ENCODE data around the gene LTBP1. TPM values are rescaled to one million over a fixed set of nuclear protein-coding genes. Genes with fewer than 3 reads are reported as not detected.

The LTBP1 gene
- total and polyA plus RNA-seq, 10 of the 15 experiments (the other 5 are each of a cell fraction or from before 2014, with no cell fraction given), result 0.01 to 0.28 (median 0.12) TPM; not detected in 2

DNA sequence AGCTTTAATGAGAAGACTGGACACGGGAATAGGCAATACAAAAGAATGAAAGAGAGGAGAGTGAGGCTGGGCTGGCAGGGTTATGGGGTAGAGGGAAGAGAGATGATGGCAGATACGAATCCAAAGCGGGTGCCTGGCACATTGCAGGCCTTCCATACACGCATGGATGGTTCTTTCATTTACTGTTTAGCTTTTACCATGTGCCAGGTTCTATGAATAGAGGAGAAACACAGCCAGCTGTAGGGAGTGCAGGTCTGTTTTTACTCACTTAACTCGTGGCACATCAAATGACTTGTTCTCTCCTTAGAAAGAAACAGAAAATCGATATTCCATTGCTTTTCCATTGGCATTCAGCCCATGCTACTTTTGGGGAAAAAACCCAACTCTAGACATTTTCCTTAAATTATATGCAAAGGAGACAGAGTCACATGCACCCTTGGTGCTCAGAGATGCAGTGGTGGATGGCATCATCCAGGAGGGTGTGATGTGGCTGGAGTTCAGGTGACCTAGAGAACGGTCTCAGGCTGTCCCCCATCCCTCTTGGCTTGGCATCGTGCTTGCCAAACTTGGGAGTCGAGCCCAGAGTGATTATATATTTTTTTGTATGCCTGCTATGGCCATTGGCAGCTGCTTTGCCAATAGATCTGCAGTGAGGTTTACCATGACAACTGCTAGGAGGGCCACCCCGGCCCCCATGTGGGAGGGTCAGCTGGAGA is 6.2 kb downstream of the LTBP1 start (continued):
- no peak for TF ChIP-seq CREM (IDR thresholded peaks at IDR 0.05; ENCODE audit: low read depth)
- TF ChIP-seq NFIC (IDR thresholded peaks at IDR 0.05; ENCODE audit: low read depth, low read length), result no peak
- no peak for TF ChIP-seq RUNX3 (IDR thresholded peaks at IDR 0.05; ENCODE audit: low read length)

DNA sequence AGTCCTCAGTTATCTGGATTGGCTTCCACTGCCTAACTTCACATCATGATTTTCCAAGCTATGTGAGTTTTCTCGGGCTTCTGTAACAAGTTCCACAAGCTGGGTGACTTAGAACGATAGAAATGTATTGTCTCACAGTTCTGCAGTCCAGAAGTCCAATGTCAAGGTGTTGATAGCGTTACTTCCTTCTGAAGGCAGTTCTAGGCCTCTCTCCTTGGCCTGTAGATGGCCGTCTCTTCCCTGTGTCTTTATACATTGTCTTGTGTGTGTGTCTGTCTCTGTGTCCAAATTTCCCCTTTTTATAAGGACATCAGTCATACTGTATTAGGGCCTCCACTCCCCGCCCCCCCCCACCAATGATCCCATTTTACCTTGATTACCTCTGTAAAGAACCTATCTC is 7.5 kb downstream of the LTBP1 start:
- H3K4me2 ChIP-seq (ENCODE audit: control insufficient read depth, insufficient read depth), result no peak overlapping the region
- no peak overlapping the region for H2AFZ ChIP-seq (ENCODE audit: control insufficient read depth, low read depth, low read length)
- H4K20me1 ChIP-seq (ENCODE audit: control insufficient read depth, insufficient read depth), result no peaks in the 10 kb centered on the region
- H3K79me2 ChIP-seq (ENCODE audit: control insufficient read depth, insufficient read depth, low read length), result no peaks in the 10 kb centered on the region
- peaks cover 5% of the 10 kb centered on the region; the same call in 1 of the 2 replicates for H3K4me1 ChIP-seq (ENCODE audit: control insufficient read depth, insufficient read depth, low read length)
- DNase-seq (ENCODE audit: low read depth, low spot score) (no peak), FAIRE-seq (no peak), ATAC-seq (no peak)
- no peak overlapping the region for H3K27ac ChIP-seq (ENCODE audit: control insufficient read depth, insufficient read depth)
- CTCF ChIA-PET, result interaction anchor here (0.5 kb wide), 1 partner anchor 554 kb away, joined by 3 read pairs; no protein-coding TSS in a partner anchor
- POLR2A ChIA-PET, result no interaction called here
- no TSS peak for BruUV-seq (replicated peaks)
- intact Hi-C loops (cut with micrococcal nuclease; ENCODE audit: unreplicated experiment) (no loop called here), in situ Hi-C loops (cut with MboI) (no loop called here)
- SMC1A ChIA-PET (ENCODE audit: uncharacterized antibody, unreplicated experiment), result no interaction called here
- H3K36me3 ChIP-seq (ENCODE audit: control insufficient read depth in 2 of 2, insufficient read depth in 2 of 2, low read length in 1 of 2), result no peaks in the 10 kb centered on the region
- RAD21 ChIA-PET (ENCODE audit: unreplicated experiment), result no interaction called here
- no peaks in the 10 kb centered on the region; a peak in 1 of 4 replicates for H3K27me3 ChIP-seq (replicated peaks in 1 of 2; ENCODE audit: control insufficient read depth in 2 of 2, insufficient read depth in 2 of 2, low read length in 1 of 2)
- 13% methylated on average over 5 of the region's 5 CpGs for WGBS (ENCODE audit: insufficient coverage, insufficient replicate concordance, low lambda C conversion rate, missing lambda C conversion rate)
- no peak overlapping the region for H3K9ac ChIP-seq (ENCODE audit: control insufficient read depth, insufficient read depth, low read length)
- H3K9me3 ChIP-seq (replicated peaks; ENCODE audit: control insufficient read depth, insufficient read depth, low read length), result no peaks in the 10 kb centered on the region
- H3K4me3 ChIP-seq, result no peak overlapping the region
- TF ChIP-seq SMAD1 (IDR thresholded peaks at IDR 0.05; ENCODE audit: low read depth, partially characterized antibody), result no peak
- TF ChIP-seq ZNF622 (IDR thresholded peaks at IDR 0.05), result no peak
- TF ChIP-seq, protein P1, sequence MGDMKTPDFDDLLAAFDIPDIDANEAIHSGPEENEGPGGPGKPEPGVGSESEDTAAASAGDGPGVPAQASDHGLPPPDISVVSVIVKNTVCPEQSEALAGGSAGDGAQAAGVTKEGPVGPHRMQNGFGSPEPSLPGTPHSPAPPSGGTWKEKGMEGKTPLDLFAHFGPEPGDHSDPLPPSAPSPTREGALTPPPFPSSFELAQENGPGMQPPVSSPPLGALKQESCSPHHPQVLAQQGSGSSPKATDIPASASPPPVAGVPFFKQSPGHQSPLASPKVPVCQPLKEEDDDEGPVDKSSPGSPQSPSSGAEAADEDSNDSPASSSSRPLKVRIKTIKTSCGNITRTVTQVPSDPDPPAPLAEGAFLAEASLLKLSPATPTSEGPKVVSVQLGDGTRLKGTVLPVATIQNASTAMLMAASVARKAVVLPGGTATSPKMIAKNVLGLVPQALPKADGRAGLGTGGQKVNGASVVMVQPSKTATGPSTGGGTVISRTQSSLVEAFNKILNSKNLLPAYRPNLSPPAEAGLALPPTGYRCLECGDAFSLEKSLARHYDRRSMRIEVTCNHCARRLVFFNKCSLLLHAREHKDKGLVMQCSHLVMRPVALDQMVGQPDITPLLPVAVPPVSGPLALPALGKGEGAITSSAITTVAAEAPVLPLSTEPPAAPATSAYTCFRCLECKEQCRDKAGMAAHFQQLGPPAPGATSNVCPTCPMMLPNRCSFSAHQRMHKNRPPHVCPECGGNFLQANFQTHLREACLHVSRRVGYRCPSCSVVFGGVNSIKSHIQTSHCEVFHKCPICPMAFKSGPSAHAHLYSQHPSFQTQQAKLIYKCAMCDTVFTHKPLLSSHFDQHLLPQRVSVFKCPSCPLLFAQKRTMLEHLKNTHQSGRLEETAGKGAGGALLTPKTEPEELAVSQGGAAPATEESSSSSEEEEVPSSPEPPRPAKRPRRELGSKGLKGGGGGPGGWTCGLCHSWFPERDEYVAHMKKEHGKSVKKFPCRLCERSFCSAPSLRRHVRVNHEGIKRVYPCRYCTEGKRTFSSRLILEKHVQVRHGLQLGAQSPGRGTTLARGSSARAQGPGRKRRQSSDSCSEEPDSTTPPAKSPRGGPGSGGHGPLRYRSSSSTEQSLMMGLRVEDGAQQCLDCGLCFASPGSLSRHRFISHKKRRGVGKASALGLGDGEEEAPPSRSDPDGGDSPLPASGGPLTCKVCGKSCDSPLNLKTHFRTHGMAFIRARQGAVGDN (IDR thresholded peaks at IDR 0.05), result no peak
- TF ChIP-seq KAT2A (conservative IDR thresholded peaks at IDR 0.05; ENCODE audit: control insufficient read depth, low read depth, low read length), result no peak
- TF ChIP-seq ZNF217 (IDR thresholded peaks at IDR 0.05), result no peak
- TF ChIP-seq NFIC (IDR thresholded peaks at IDR 0.05; ENCODE audit: low read depth, low read length), result no peak
- TF ChIP-seq MTA2 (IDR thresholded peaks at IDR 0.05; ENCODE audit: low read depth), result no peak
- TF ChIP-seq SREBF2 (IDR thresholded peaks at IDR 0.05; ENCODE audit: low read length), result no peak
- TF ChIP-seq, protein P2, sequence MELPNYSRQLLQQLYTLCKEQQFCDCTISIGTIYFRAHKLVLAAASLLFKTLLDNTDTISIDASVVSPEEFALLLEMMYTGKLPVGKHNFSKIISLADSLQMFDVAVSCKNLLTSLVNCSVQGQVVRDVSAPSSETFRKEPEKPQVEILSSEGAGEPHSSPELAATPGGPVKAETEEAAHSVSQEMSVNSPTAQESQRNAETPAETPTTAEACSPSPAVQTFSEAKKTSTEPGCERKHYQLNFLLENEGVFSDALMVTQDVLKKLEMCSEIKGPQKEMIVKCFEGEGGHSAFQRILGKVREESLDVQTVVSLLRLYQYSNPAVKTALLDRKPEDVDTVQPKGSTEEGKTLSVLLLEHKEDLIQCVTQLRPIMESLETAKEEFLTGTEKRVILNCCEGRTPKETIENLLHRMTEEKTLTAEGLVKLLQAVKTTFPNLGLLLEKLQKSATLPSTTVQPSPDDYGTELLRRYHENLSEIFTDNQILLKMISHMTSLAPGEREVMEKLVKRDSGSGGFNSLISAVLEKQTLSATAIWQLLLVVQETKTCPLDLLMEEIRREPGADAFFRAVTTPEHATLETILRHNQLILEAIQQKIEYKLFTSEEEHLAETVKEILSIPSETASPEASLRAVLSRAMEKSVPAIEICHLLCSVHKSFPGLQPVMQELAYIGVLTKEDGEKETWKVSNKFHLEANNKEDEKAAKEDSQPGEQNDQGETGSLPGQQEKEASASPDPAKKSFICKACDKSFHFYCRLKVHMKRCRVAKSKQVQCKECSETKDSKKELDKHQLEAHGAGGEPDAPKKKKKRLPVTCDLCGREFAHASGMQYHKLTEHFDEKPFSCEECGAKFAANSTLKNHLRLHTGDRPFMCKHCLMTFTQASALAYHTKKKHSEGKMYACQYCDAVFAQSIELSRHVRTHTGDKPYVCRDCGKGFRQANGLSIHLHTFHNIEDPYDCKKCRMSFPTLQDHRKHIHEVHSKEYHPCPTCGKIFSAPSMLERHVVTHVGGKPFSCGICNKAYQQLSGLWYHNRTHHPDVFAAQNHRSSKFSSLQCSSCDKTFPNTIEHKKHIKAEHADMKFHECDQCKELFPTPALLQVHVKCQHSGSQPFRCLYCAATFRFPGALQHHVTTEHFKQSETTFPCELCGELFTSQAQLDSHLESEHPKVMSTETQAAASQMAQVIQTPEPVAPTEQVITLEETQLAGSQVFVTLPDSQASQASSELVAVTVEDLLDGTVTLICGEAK (IDR thresholded peaks at IDR 0.05; ENCODE audit: borderline replicate concordance), result no peak
- no peak for TF ChIP-seq FOS (IDR thresholded peaks at IDR 0.05; ENCODE audit: borderline replicate concordance, extremely low read depth, insufficient read length)
- TF ChIP-seq ASH2L (IDR thresholded peaks at IDR 0.05; ENCODE audit: borderline replicate concordance, low read depth), result no peak
- TF ChIP-seq EP300 (IDR thresholded peaks at IDR 0.05; ENCODE audit: borderline replicate concordance in 1 of 2, control insufficient read depth in 1 of 2, low read depth in 2 of 2, low read length in 2 of 2), result no peak
- no peak for TF ChIP-seq LARP7 (IDR thresholded peaks at IDR 0.05)

All from GM12878 (cell line).